Memory B cell (primary cell): ENCODE data around the gene USP12.
A peak's percentile ranks its signal among the peaks of the same experiment; 100 is the strongest.
"Not testable (repeated sequence)": the region's sequence is repeated elsewhere in the genome, so short reads cannot be mapped to it uniquely, and the experiment has no call there.

Experiments used
- ATAC-seq: fragments of 150-1000 bp; cut with Tn5 transposase; 2 replicates; pipeline ENCODE4 v1.10.0; 2021; ENCODE audit warnings: low read depth, mild to moderate bottlenecking, moderate library complexity
- DNase-seq, 2 donors: peaks; one replicate each; pipeline ENCODE4 v3.0.0; 2022; ENCODE audit warnings: low spot score in 2 of 2
- H3K27ac Mint-ChIP-seq: one replicate; pipeline ENCODE4 v1.8.0; 2022; ENCODE audit warnings: mild to moderate bottlenecking, moderate library complexity, mixed read lengths
- H3K27me3 Mint-ChIP-seq: one replicate; pipeline ENCODE4 v1.8.0; 2022; ENCODE audit warnings: mixed read lengths
- H3K36me3 Mint-ChIP-seq: one replicate; pipeline ENCODE4 v1.8.0; 2022; ENCODE audit warnings: mild to moderate bottlenecking, mixed read lengths
- H3K4me1 Mint-ChIP-seq: one replicate; pipeline ENCODE4 v1.8.0; 2022; ENCODE audit warnings: mixed read lengths
- H3K4me3 Mint-ChIP-seq: one replicate; pipeline ENCODE4 v1.8.0; 2022; ENCODE audit warnings: mild to moderate bottlenecking, moderate library complexity, mixed read lengths
- H3K9me3 Mint-ChIP-seq: one replicate; pipeline ENCODE4 v1.8.0; 2022; ENCODE audit warnings: mixed read lengths

Gene USP12

GRCh38 chr13:27151798-27152599 lies 19.6 kb downstream of the USP12 start:
- DNase-seq (no peak), ATAC-seq (no peak)
- Mint-ChIP-seq H3K4me1 (peaks cover 49% of the 10 kb centered on the region), H3K27me3 (no peaks in the 10 kb centered on the region), H3K4me3 (peak overlapping the region; percentile 22), H3K27ac (peak overlapping the region; percentile 55), H3K36me3 (peaks cover 15% of the 10 kb centered on the region), H3K9me3 (no peaks in the 10 kb centered on the region)

GRCh38 chr13:27149702-27150101 lies 21.9 kb downstream of the USP12 start:
- peaks cover 62% of the 10 kb centered on the region for H3K4me1 Mint-ChIP-seq
- no peaks in the 10 kb centered on the region for H3K27me3 Mint-ChIP-seq
- DNase-seq: no peak
- H3K36me3 Mint-ChIP-seq: peaks cover 8% of the 10 kb centered on the region
- ATAC-seq: no peak
- no peak overlapping the region for H3K4me3 Mint-ChIP-seq
- H3K27ac Mint-ChIP-seq: peak overlapping the region; percentile 55
- H3K9me3 Mint-ChIP-seq: no peaks in the 10 kb centered on the region

- ATAC-seq (no peak), DNase-seq (no peak)
- H3K27me3 Mint-ChIP-seq: no peaks in the 10 kb centered on the region
- peaks cover 6% of the 10 kb centered on the region for H3K36me3 Mint-ChIP-seq
- H3K4me1 Mint-ChIP-seq: peaks cover 56% of the 10 kb centered on the region
- no peaks in the 10 kb centered on the region for H3K9me3 Mint-ChIP-seq
- H3K4me3 Mint-ChIP-seq: no peak overlapping the region
- H3K27ac Mint-ChIP-seq: peak overlapping the region; percentile 32
These were observed 22.7 kb downstream of the USP12 start for GRCh38 chr13:27148900-27149299.

GRCh38 chr13:27147530-27148170 lies 24.0 kb downstream of the USP12 start:
- Mint-ChIP-seq H3K27me3 (no peaks in the 10 kb centered on the region), H3K4me1 (peaks cover 50% of the 10 kb centered on the region), H3K27ac (peak overlapping the region; percentile 86), H3K4me3 (peak overlapping the region; percentile 21), H3K9me3 (peaks cover 2% of the 10 kb centered on the region), H3K36me3 (peaks cover 13% of the 10 kb centered on the region)
- ATAC-seq: peak; percentile 87
- DNase-seq: peak; percentile 26 to 41

- Mint-ChIP-seq H3K4me3 (no peak overlapping the region), H3K9me3 (peaks cover 4% of the 10 kb centered on the region), H3K27me3 (no peaks in the 10 kb centered on the region), H3K4me1 (peaks cover 28% of the 10 kb centered on the region), H3K36me3 (peaks cover 14% of the 10 kb centered on the region), H3K27ac (no peak overlapping the region)
- DNase-seq: no peak
- ATAC-seq: no peak
These were observed 29.9 kb downstream of the USP12 start for GRCh38 chr13:27141746-27142145.

GRCh38 chr13:27141159-27141558 lies 30.5 kb downstream of the USP12 start:
- not testable (repeated sequence) for DNase-seq, H3K27ac Mint-ChIP-seq, H3K27me3 Mint-ChIP-seq, H3K9me3 Mint-ChIP-seq, H3K4me3 Mint-ChIP-seq, ATAC-seq
- Mint-ChIP-seq H3K36me3 (peaks cover 14% of the 10 kb centered on the region), H3K4me1 (peaks cover 22% of the 10 kb centered on the region)

GRCh38 chr13:27140060-27140459 lies 31.6 kb downstream of the USP12 start:
- H3K27me3 Mint-ChIP-seq: no peaks in the 10 kb centered on the region
- DNase-seq (no peak), ATAC-seq (no peak)
- no peak overlapping the region for H3K27ac Mint-ChIP-seq
- H3K36me3 Mint-ChIP-seq: peaks cover 14% of the 10 kb centered on the region
- peaks cover 4% of the 10 kb centered on the region for H3K9me3 Mint-ChIP-seq
- peaks cover 15% of the 10 kb centered on the region for H3K4me1 Mint-ChIP-seq
- H3K4me3 Mint-ChIP-seq: no peak overlapping the region

- ATAC-seq (no peak), DNase-seq (no peak)
- H3K27me3 Mint-ChIP-seq: no peaks in the 10 kb centered on the region
- H3K4me1 Mint-ChIP-seq: peaks cover 15% of the 10 kb centered on the region
- peaks cover 4% of the 10 kb centered on the region for H3K9me3 Mint-ChIP-seq
- no peak overlapping the region for H3K4me3 Mint-ChIP-seq
- H3K36me3 Mint-ChIP-seq: peaks cover 14% of the 10 kb centered on the region
- no peak overlapping the region for H3K27ac Mint-ChIP-seq
These were observed 32.0 kb downstream of the USP12 start for GRCh38 chr13:27139565-27139964.

GRCh38 chr13:27138457-27139093 lies 33.0 kb downstream of the USP12 start:
- ATAC-seq (no peak), DNase-seq (no peak)
- Mint-ChIP-seq H3K27me3 (no peaks in the 10 kb centered on the region), H3K9me3 (peaks cover 3% of the 10 kb centered on the region), H3K4me3 (no peak overlapping the region), H3K27ac (no peak overlapping the region), H3K4me1 (peaks cover 15% of the 10 kb centered on the region), H3K36me3 (peaks cover 12% of the 10 kb centered on the region)

GRCh38 chr13:27137759-27138158 lies 33.9 kb downstream of the USP12 start:
- ATAC-seq: no peak

GRCh38 chr13:27135023-27135422 lies 36.6 kb downstream of the USP12 start:
- Mint-ChIP-seq H3K27me3 (no peaks in the 10 kb centered on the region), H3K4me1 (peaks cover 28% of the 10 kb centered on the region)

More at GRCh38 chr13:27137759-27138158, 33.9 kb downstream of the USP12 start:
- H3K27ac Mint-ChIP-seq: no peak overlapping the region
- H3K4me3 Mint-ChIP-seq: no peak overlapping the region
- H3K27me3 Mint-ChIP-seq: no peaks in the 10 kb centered on the region
- H3K4me1 Mint-ChIP-seq: peaks cover 18% of the 10 kb centered on the region
- peaks cover 1% of the 10 kb centered on the region for H3K9me3 Mint-ChIP-seq
- peaks cover 6% of the 10 kb centered on the region for H3K36me3 Mint-ChIP-seq
- no peak for DNase-seq

GRCh38 chr13:27133889-27134288 lies 37.7 kb downstream of the USP12 start:
- Mint-ChIP-seq H3K9me3 (no peaks in the 10 kb centered on the region), H3K27me3 (no peaks in the 10 kb centered on the region), H3K27ac (no peak overlapping the region), H3K4me3 (no peak overlapping the region), H3K36me3 (peaks cover 14% of the 10 kb centered on the region), H3K4me1 (peaks cover 30% of the 10 kb centered on the region)
- DNase-seq: no peak
- ATAC-seq: no peak

More at GRCh38 chr13:27135023-27135422, 36.6 kb downstream of the USP12 start:
- H3K36me3 Mint-ChIP-seq: peaks cover 11% of the 10 kb centered on the region
- DNase-seq (no peak), ATAC-seq (no peak)
- H3K9me3 Mint-ChIP-seq: no peaks in the 10 kb centered on the region
- no peak overlapping the region for H3K4me3 Mint-ChIP-seq
- H3K27ac Mint-ChIP-seq: no peak overlapping the region

GRCh38 chr13:27132538-27132937 lies 39.1 kb downstream of the USP12 start:
- H3K9me3 Mint-ChIP-seq: no peaks in the 10 kb centered on the region
- no peaks in the 10 kb centered on the region for H3K27me3 Mint-ChIP-seq
- DNase-seq (no peak), ATAC-seq (no peak)
- H3K36me3 Mint-ChIP-seq: peaks cover 14% of the 10 kb centered on the region
- H3K4me3 Mint-ChIP-seq: no peak overlapping the region
- H3K4me1 Mint-ChIP-seq: peaks cover 31% of the 10 kb centered on the region
- peak overlapping the region; percentile 32 for H3K27ac Mint-ChIP-seq

- Mint-ChIP-seq H3K27ac (peak overlapping the region; percentile 32), H3K4me1 (peaks cover 36% of the 10 kb centered on the region), H3K36me3 (peaks cover 14% of the 10 kb centered on the region), H3K27me3 (no peaks in the 10 kb centered on the region), H3K4me3 (no peak overlapping the region), H3K9me3 (no peaks in the 10 kb centered on the region)
- no peak for DNase-seq
- no peak for ATAC-seq
These were observed 39.7 kb downstream of the USP12 start for GRCh38 chr13:27131906-27132305.
